Activated T-cell treated with anti-CD3 and anti-CD28 coated beads, Interleukin-2, amount 50 U/mL, for 24 hours (primary cell): ENCODE results near the gene CACNA1B.

Experiments
- DNase-seq: peaks from one replicate; pipeline ENCODE4 v3.0.0-alpha.2; 2020
- H3K27ac Mint-ChIP-seq: 2 replicates; pipeline ENCODE4 v1.8.0; 2020; ENCODE audit warnings: mild to moderate bottlenecking, mixed read lengths
- H3K27me3 Mint-ChIP-seq: 2 replicates; pipeline ENCODE4 v1.8.0; 2020; ENCODE audit warnings: mixed read lengths
- H3K36me3 Mint-ChIP-seq: 2 replicates; pipeline ENCODE4 v1.8.0; 2020; ENCODE audit warnings: low read depth, mixed read lengths
- H3K4me1 Mint-ChIP-seq: 2 replicates; pipeline ENCODE4 v1.8.0; 2020; ENCODE audit warnings: low read depth, mixed read lengths
- H3K4me3 Mint-ChIP-seq: 2 replicates; pipeline ENCODE4 v1.8.0; 2020; ENCODE audit warnings: mild to moderate bottlenecking, moderate library complexity, mixed read lengths
- H3K9me3 Mint-ChIP-seq: 2 replicates; pipeline ENCODE4 v1.8.0; 2020; ENCODE audit warnings: mixed read lengths

CACNA1B gene

GRCh38 chr9:138097501-138097991 is 220.0 kb downstream of the CACNA1B start:
- Mint-ChIP-seq H3K36me3 (no peaks in the 10 kb centered on the region), H3K9me3 (no peaks in the 10 kb centered on the region), H3K27me3 (no peaks in the 10 kb centered on the region), H3K4me3 (no peak overlapping the region), H3K27ac (no peak overlapping the region), H3K4me1 (no peaks in the 10 kb centered on the region)
- DNase-seq = peak; percentile 14

GRCh38 chr9:138098116-138098907 is 220.7 kb downstream of the CACNA1B start:
- no peaks in the 10 kb centered on the region for H3K4me1 Mint-ChIP-seq
- no peak overlapping the region for H3K4me3 Mint-ChIP-seq
- no peaks in the 10 kb centered on the region for H3K27me3 Mint-ChIP-seq
- no peaks in the 10 kb centered on the region for H3K9me3 Mint-ChIP-seq
- H3K27ac Mint-ChIP-seq = no peak overlapping the region
- DNase-seq = peak; percentile 6
- H3K36me3 Mint-ChIP-seq = no peaks in the 10 kb centered on the region

- DNase-seq = peak; percentile 5
- no peaks in the 10 kb centered on the region for H3K27me3 Mint-ChIP-seq
- no peak overlapping the region for H3K27ac Mint-ChIP-seq
- no peaks in the 10 kb centered on the region for H3K4me1 Mint-ChIP-seq
- no peaks in the 10 kb centered on the region for H3K9me3 Mint-ChIP-seq
- no peak overlapping the region for H3K4me3 Mint-ChIP-seq
- H3K36me3 Mint-ChIP-seq = no peaks in the 10 kb centered on the region
Observed at GRCh38 chr9:138098908-138099791, 221.6 kb downstream of the CACNA1B start.

GRCh38 chr9:138099803-138100598 is 222.4 kb downstream of the CACNA1B start:
- Mint-ChIP-seq H3K27ac (no peak overlapping the region), H3K9me3 (no peaks in the 10 kb centered on the region), H3K36me3 (no peaks in the 10 kb centered on the region), H3K4me1 (no peaks in the 10 kb centered on the region), H3K27me3 (peaks cover under 1% of the 10 kb centered on the region), H3K4me3 (no peak overlapping the region)
- DNase-seq = peak; percentile 6

- peaks cover 8% of the 10 kb centered on the region for H3K27me3 Mint-ChIP-seq
- H3K36me3 Mint-ChIP-seq = no peaks in the 10 kb centered on the region
- DNase-seq = peak; percentile 18
- no peaks in the 10 kb centered on the region for H3K4me1 Mint-ChIP-seq
- no peak overlapping the region for H3K4me3 Mint-ChIP-seq
- H3K9me3 Mint-ChIP-seq = no peaks in the 10 kb centered on the region
- no peak overlapping the region for H3K27ac Mint-ChIP-seq
Observed at GRCh38 chr9:138100711-138101350, 223.2 kb downstream of the CACNA1B start.

- peak; percentile 5 for DNase-seq
- Mint-ChIP-seq H3K27me3 (peaks cover 13% of the 10 kb centered on the region), H3K9me3 (no peaks in the 10 kb centered on the region), H3K36me3 (no peaks in the 10 kb centered on the region), H3K27ac (no peak overlapping the region), H3K4me1 (no peaks in the 10 kb centered on the region), H3K4me3 (no peak overlapping the region)
Observed at GRCh38 chr9:138101444-138102234, 224.1 kb downstream of the CACNA1B start.

GRCh38 chr9:138102246-138103051 is 224.9 kb downstream of the CACNA1B start:
- Mint-ChIP-seq H3K36me3 (no peaks in the 10 kb centered on the region), H3K9me3 (no peaks in the 10 kb centered on the region), H3K4me3 (no peak overlapping the region), H3K27me3 (peaks cover 19% of the 10 kb centered on the region), H3K4me1 (no peaks in the 10 kb centered on the region), H3K27ac (no peak overlapping the region)
- DNase-seq = peak; percentile 12

- no peak overlapping the region for H3K4me3 Mint-ChIP-seq
- H3K27ac Mint-ChIP-seq = no peak overlapping the region
Observed at GRCh38 chr9:138103111-138103848, 225.7 kb downstream of the CACNA1B start.

GRCh38 chr9:138103849-138104206 is 226.2 kb downstream of the CACNA1B start:
- no peaks in the 10 kb centered on the region for H3K4me1 Mint-ChIP-seq
- H3K4me3 Mint-ChIP-seq = no peak overlapping the region
- H3K27me3 Mint-ChIP-seq = peaks cover 20% of the 10 kb centered on the region
- no peaks in the 10 kb centered on the region for H3K36me3 Mint-ChIP-seq
- DNase-seq = peak; percentile 15
- H3K9me3 Mint-ChIP-seq = no peaks in the 10 kb centered on the region
- no peak overlapping the region for H3K27ac Mint-ChIP-seq

More at GRCh38 chr9:138103111-138103848, 225.7 kb downstream of the CACNA1B start:
- Mint-ChIP-seq H3K9me3 (no peaks in the 10 kb centered on the region), H3K27me3 (peaks cover 20% of the 10 kb centered on the region), H3K36me3 (no peaks in the 10 kb centered on the region), H3K4me1 (no peaks in the 10 kb centered on the region)
- DNase-seq = no peak

- Mint-ChIP-seq H3K4me3 (no peak overlapping the region), H3K27ac (no peak overlapping the region), H3K27me3 (peaks cover 20% of the 10 kb centered on the region), H3K36me3 (no peaks in the 10 kb centered on the region), H3K4me1 (no peaks in the 10 kb centered on the region), H3K9me3 (no peaks in the 10 kb centered on the region)
- peak; percentile 12 for DNase-seq
Observed at GRCh38 chr9:138104251-138105122, 226.9 kb downstream of the CACNA1B start.

- no peak for DNase-seq
- Mint-ChIP-seq H3K27me3 (peaks cover 20% of the 10 kb centered on the region), H3K36me3 (no peaks in the 10 kb centered on the region), H3K27ac (no peak overlapping the region), H3K9me3 (no peaks in the 10 kb centered on the region), H3K4me3 (no peak overlapping the region), H3K4me1 (no peaks in the 10 kb centered on the region)
Observed at GRCh38 chr9:138105123-138105415, 227.5 kb downstream of the CACNA1B start.
